GM19395 (cell line): ENCODE results near the gene FBXO42.
A peak's percentile ranks its signal among the peaks of the same experiment; 100 is the strongest.

Experiments
- ATAC-seq: cut with Tn5 transposase; IDR thresholded peaks from one replicate; pipeline ENCODE4 v1.9.1; 2021; ENCODE audit warnings: mild to moderate bottlenecking, moderate library complexity; ENCODE audit not compliant: unreplicated experiment

Gene FBXO42

DNA sequence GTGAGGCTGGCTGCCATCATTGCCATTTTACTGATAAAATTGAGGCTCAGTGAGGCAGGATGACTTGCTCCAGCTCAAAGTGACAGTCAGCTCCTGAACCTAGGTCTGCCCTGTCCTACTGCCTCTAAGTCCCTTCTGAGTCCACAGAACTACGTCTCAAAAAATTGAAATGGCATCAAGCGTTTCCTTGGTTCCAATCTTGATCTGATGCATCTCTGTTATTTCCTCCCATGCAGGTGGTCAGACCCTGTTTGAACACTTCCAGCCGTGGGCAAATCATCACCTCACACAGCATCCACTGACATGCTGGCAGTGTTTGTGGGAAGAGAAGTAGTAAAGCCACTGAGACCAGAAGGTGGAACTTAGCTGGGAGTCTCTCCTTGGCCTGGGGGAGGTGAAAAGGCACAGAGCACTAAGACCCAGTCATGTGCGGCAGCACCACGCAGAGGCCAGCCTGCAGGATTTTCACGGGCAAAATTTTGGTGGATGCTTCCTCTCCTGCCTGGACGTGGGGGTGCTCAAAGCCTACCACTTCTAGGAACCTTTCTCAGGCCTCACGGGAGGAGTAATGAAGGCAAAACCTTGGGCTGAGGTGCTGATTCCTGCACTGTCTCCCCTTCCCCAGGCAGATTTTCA, 107.5 kb downstream of the FBXO42 start:
- no peak for ATAC-seq

DNA sequence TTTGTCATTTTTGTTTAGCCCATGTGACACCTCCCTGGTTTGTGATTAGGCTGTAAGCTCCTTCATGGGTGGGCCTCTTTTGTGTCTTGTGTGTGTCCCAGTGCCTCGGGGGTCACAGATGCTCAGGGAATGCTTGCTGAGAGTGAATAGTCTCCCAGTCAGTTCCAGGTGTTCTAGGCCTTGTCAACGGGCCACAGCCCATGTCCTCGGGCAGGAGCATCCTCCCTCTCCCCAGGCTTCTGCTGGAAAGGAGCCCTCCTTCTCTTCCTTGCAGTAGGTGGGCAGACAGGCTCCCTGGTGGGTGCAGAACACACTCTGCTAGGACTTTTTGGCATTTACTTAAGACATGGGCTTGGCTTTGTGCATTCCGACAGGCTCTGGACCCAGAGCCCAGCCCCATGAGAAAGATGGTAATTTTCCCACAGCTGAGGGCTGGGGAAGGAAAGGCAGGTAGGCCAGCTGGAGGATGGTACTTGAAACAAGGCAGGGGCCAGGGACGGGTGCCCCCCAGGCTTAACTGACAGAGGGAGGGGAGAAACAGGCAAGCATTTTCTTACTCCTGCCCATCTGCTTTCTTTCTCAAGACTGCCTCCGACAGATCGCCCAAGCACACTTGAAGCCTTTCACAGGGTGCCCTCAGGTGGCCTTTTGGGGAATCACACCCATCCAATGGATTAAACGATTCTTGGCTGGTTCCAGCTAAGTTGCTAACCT, 108.2 kb downstream of the FBXO42 start:
- no peak for ATAC-seq

DNA sequence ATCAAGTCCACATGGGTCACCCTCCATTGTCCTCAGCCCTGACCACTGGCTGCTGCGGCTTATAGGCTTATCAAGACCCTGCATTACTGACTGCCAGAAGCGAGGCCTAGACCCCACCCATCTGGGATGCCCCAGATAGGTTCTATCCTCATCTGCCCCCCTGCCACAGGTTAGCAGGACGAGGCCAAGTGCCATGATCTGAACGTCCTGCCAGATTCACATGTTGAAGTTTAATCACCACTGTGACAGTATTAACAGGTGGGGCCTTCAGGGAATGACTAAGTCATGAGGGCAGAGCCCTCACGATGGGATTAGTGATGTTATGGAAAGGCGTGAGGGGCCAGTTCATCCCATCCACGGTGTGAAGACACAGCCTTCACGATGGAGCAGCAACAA, 109.1 kb downstream of the FBXO42 start:
- ATAC-seq = no peak

DNA sequence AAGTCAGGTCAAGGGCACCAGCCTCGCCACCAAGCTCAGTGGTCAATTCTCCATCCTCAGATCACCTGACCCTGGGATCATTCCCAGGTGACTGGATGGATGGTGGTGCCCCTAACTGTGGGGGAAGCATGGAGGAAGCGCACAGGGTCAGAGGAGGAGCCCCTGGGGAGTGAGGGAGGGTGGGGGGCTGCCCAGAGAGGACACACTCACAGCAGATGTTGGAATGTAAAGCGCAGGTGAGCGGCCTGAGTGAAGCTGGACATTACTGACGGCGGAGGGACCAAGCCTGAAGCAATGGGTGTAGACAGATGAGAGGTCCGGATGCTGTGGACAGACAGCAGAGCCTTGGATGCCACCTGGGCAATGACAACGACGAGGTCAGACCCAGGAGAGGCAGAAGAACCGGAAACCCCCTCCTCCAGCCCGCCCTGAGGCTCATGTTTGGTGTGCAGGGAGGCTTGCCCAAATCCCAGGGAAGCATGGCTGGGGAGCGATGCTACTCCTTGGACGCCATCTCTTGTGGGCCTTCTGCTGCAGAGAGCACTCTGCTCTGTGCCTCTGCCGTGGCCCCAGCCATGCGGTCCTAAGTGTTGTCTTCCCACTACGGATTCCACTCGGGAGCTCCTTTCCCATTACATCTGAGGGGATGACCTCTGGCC, 109.6 kb downstream of the FBXO42 start:
- no peak for ATAC-seq

DNA sequence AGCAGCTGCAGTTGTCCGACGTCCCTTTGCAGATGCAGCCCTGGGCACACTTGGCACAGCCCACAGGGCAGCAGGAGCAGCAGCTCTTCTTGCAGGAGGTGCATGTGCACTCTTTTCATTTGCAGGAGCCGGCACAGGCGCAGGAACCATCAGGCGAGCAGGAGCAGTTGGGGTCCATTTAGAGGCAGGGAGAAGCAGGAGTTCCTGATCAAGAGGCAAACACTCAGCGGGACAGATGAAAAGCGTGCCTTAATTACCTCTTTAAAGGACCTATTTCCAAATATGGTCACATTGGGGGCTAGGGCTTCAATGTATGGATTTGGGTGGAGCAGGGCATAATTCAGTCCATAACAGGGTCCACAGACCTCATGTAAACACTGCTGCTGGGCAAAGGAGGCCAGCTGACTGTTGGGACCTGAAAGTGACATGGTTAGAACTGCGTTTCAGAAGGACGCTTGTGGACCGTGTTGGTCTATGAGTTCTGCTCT, 111.0 kb downstream of the FBXO42 start:
- no peak for ATAC-seq

DNA sequence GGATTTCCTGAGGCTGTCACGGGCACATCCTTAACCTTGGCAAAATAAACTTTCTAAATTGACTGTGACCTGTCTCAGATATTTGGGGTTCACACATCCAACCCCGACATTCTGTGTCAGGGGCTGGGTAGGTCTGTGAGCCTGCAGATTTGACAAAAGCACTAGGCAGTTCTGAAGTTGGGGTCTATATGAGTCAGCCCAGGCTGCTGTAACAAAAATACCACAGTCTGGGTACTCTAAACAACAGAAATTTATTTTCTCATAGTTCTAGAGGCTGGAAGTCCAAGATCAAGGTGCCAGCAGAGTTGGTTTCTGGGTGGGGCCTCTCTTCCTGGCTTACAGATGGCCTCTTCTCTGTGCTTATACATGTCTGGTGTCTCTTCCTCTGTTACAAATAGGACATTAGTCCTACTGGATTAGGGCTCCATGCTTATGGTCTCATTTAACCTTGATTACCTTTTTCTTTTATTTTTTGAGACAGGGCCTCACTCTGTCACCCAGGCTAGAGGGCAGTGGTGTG, 112.2 kb downstream of the FBXO42 start:
- ATAC-seq = no peak

DNA sequence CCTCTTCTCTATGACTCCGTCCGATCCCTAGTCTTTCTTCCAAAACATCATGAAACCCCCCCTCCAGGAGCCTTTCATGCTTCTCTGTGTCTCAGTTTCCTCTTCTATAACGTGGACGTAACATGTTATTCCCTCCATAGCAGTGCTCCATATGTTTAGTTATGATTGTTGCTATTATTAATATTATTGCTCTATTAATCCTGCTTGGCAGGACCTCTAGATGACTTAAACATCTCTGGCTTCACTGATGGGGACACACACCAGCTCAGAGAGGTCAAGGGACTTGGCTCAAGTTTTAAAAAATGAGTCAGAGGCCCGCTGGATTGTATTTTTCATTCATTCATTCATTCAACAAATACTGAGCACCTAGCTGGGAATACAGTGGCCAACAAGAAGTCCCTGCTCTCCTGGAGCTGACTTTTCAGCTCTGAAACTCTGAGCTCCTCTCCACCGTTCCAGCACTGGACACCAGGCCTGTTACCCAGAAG, 114.9 kb downstream of the FBXO42 start:
- peak; percentile 6 for ATAC-seq

DNA sequence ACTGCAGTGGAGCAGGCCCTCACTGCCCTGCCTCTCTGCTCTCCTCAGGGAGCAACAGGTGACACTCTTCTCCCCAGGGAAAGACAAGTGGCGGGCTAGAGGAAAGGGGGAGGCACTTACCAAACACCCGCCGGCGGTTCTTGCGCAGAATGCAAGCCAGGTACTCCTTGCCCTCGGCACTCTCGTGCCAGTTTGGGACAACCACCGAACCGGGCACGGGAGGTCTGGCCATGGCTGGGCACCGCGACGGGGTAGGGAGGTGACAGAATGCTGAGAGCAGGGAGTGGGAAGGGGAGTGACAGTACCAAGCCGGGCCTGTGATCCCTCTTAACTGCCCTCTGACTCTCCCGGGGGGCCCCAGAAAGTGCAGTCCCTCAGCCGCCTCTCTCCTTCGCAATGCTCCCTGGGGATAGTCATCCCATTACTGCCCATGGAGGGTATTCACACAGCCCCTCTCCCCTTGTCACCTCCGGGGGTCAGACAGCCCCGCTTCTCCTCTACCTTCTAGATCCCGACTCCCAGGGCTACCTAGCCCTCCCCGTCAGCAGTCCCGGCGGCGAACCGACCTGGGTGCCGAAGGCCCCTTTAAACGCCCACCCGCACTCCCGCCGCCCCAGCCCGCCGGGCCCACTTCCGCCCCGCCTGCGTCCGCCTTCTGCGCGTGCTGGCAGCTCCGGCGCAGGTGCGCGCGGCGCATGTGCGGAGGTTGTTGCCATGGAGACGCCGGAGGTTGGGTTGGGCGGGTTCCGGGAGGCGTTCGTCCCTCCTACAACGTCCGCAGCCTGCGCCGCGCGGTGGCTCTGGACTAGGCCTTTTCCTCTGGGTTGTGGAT, 115.6 kb downstream of the FBXO42 start, which contains the start of gene CPLANE2:
Gene CPLANE2 (minus strand): TSS at position 673 of the 832 bp plus-strand sequence. CDS start 441 bp downstream, at position 232.
- peak; percentile 79 for ATAC-seq

DNA sequence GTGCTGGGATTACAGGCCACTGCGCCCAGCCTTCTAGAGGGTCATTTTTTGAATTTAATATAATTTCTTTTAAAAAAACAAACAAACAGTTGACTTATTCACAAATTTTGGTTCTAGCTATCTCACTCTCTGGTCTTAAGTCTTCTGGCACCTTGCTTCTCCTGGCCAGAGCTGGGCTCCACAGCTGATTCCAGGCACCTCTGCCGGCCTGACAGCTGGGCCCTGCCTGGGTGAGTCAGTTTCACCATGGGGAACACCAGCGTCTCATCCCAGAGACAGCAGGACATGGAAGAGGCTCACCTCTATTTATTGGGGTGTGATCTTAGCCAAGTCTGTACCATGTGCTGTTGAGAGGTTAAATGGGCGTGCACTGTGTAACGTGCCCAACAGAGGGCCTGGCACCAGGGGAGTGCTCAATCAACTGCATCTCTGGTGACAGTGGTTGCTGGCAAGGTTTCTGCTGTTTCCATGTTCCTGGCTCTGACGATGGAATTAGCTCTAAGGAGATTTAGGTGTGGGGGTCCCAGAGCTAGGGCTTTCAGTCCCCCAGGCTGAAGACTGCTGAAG, 116.3 kb downstream of the FBXO42 start:
- ATAC-seq = peak; percentile 50

DNA sequence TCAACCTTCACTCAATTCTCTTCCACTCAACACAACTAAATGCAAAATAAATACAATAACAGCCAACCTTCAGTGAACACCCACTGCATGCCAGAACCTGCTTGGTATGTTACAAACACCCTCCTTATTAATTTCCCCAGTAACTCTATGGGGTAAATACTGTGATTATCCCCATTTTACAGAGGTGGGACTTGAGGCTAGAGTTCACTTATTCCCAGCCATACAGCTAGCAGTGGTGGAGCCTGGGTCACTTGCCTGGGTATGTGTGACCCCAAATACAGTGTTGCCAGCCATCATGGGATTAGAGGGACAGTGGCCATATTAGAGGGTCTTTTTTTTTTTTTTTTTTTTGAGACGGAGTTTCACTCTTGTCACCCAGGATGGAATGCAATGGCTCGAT, 116.9 kb downstream of the FBXO42 start:
- no peak for ATAC-seq

DNA sequence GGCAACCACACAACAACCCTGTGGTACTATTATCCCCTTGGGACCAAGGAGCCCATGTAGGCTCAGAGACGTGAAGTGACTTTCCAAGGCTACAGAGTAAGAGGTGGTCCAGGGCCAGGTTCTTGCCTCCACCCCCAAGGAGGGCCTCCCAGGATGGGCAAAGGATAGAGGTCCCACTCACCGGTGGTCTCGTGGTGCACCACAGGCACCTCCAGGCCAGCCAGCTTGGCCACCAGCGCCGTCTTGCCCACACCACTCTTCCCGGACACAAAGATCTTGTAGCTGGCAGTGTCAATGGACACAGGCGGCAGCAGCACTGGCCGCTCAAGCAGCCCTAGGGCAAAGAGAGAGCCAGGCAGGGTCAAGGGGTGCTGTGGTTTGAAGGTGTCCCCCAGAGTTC, 118.8 kb downstream of the FBXO42 start:
- no peak for ATAC-seq

DNA sequence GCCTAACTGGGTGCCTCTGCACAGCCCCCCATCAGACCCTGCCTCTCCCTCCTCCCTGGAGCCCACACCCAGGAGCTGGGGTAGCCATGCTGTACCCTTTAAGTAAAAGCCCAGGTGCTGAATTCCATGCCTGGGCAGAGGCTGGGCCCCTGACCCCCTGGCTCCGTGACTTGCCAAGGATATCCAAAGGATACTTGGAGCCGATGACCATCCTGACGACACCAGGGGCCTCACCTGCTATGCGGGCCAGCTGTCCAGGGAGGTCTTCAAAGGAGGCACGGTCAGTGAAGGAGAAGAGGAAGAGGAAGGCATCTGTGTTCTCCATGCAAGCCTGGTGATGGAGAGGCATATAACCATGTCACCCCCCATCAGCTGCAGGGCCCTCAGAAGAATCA, 120.0 kb downstream of the FBXO42 start:
- no peak for ATAC-seq

DNA sequence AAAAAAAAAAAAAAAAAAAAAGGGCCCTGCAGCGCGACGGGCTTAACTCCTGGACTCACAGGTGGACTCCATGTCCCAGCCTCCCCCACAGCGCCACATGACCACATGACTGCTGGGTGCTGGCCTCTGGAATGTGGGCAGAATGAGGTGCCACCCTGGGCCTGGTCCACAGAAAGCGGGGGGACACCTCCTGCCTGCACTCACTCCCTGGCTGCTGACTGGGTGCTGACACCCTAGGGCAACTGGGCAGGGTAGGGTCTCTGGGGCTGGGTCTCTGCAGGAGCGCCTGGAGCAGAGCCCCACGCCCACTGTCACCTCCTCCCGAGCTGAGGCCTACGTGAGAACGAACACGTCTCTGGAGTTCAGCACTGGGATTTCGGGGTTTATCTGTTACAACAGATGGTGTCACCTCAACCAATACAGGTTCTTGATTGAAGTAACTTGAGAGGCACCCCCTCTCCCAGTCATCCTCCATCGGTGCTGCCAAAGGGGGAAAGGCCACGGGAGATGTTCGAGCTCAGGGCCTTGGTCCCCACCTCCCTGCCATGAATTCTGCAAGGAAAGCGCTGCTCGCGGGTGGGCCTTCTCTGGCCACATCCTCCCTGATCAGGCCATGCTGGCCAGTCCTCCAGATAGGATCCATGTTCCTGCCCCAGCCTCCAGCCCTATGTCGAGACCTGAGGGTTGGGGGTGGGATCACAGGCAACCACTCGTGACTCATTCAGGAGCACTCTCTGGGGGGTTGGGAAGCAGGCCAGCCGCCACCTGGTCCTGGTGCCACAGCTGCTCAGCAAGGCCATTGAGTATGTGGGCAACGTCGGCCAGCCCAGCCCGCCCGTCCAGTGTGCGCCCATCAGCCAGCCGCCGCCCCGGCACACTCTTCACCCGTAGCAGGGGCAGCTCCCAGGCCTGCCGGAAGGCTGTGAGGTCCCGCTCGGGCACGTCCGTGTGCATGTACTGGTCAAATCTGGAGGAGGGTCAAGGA, 120.7 kb downstream of the FBXO42 start:
- ATAC-seq = no peak

DNA sequence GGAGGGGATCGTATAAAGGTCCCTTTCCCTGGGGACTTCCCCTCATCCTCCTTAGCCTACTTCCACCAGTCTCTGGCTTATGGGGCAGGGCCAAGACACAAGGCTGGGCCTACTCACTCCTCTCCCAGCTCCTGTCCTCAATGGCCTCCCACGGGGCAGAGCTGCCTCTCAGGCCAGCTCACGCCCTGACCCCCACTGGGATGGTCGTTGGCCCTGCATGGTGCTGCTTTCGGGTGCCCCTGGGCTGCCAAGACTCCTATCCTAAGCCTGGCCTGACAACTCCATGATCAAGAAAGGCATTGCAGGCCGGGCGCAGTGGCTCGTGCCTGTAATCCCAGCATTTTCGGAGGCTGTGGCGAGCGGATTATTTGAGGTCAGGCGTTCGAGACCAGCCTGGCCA, 121.5 kb downstream of the FBXO42 start:
- no peak for ATAC-seq

DNA sequence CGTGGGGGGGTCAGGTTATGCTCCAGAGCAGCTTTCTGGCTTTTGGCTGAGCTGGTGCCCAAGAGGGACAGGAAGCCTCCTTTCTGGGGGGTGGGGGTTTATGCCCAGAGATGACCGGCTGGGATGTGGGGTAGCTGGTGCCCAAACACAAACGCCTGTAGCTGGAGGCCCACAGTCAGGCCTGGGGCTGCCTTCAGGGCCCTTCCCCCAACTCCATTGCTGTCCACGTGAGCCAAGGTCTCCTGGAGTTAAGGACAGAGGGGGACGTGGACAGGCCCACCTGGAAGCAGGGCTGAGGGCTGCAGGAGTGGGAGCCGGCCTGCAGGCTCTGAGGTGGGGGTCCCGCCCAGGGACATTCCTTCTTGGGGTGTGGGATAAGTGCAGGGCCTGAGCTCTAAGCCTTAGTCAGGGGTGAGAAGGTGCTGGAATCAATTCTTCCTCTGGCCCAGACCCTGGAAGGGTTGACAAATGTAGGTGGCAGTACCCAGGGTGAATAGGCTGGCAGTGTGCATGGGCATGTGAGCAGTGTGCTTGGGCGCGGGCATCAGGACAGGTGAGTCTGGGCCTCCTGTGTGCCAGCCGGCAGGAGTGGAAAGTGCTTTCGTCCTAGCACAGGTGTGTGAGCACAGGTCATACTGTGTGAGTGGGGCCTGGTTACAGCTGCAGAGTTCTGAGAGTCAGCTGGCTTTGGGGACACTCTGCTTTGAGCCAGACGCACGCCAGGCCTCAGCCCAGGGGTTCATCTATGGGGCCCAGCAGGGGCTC, 122.1 kb downstream of the FBXO42 start:
- no peak for ATAC-seq

DNA sequence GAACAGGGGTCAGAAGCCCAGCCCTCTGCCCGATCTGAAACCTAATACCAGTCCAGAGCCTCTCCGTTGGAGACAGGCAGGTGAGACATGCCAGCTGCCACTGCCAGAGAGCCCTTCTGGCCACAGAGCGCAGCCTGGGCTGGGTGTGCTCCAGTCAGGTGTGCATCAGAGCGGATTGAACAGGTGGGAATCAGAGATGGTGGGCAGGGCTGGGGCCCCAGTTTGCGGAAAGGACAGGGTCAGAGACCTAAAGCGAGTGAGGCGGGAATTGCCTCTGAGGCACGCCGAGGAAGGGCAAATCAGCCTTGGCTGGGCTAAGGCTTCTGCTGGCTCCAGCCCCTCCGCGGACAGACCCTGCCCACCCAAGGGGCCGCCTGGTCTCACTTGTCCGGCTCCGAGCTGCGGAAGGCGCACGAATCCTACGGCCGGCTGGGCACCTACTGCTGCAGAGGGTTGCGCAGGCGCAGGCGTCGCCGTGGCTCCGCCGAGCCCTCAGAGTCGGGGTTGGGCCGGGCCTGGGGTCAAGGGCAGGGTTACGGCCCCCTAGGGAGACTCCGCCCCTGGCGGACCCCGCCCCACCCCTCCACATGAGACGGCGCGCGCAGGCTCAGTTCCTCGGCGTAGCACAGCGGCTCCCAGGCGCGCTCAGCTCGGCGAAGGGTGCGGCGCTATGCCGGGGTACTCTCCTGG, 125.6 kb downstream of the FBXO42 start:
- no peak for ATAC-seq

DNA sequence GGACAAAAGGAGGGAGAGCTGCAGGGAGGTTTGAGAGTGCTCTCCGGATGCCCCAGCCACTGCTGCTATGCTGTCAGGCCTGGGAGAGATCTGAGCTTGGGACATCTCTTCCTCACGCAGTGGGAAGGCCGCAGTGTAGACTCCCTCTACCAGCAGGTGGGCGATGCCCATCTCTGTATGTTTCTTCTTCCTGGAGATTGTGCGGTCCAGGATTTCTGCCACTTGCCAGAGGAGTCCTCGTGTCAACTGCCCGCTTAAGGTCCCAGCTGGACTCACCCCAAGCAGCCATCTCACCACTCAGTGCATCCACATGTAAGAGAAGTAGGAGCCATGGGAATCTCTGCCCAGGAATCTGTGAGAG, 126.2 kb downstream of the FBXO42 start:
- no peak for ATAC-seq

DNA sequence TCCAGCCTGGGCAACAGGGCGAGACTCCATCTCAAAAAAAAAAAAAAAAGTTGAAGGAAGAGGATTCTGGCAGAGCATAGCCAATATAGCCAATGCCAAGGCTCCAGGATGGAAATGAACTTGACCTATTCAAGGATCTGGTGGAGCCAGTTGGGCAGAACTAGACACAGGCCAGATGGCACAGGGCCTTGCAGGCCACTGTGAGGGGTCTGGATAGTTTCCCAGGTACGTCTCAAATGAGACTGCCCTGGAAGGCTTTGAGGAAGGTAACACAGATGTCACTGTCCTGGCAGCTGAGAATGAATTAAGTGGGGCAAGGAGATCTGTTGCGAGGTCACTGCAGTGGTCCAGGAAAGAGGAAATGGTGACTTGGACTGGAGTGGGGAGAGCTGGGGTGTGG, 127.8 kb downstream of the FBXO42 start:
- ATAC-seq = no peak
